SJCRH30 (cell line): Measurements from ENCODE around the gene PLLP. TPM values are rescaled to one million over a fixed set of nuclear protein-coding genes. Genes with fewer than 3 reads are reported as not detected.

Experiments used
- DNase-seq, 2 experiments: peaks; one replicate each; pipeline ENCODE4 v3.0.0-alpha.2; 2015 to 2020
- H3K27ac ChIP-seq: fragments of 250-450 bp; sonication (Bioruptor Pico); 2 replicates; pipeline ENCODE4 v1.5.1; 2020; ENCODE audit warnings: mild to moderate bottlenecking, moderate library complexity
- H3K27me3 ChIP-seq: fragments of 250-450 bp; sonication (Bioruptor Pico); 2 replicates; pipeline ENCODE4 v1.5.1; 2020; ENCODE audit warnings: mild to moderate bottlenecking, moderate library complexity
- H3K36me3 ChIP-seq: fragments of 250-450 bp; sonication (Bioruptor Pico); 2 replicates; pipeline ENCODE4 v1.5.1; 2020; ENCODE audit warnings: mild to moderate bottlenecking, moderate library complexity
- H3K4me1 ChIP-seq: fragments of 250-450 bp; sonication (Bioruptor Pico); 2 replicates; pipeline ENCODE4 v1.5.1; 2020; ENCODE audit warnings: mild to moderate bottlenecking, moderate library complexity
- H3K4me3 ChIP-seq: fragments of 250-450 bp; sonication (Bioruptor Pico); 2 replicates; pipeline ENCODE4 v1.5.1; 2020; ENCODE audit warnings: mild to moderate bottlenecking, moderate library complexity
- H3K9me3 ChIP-seq: fragments of 250-450 bp; sonication (Bioruptor Pico); replicated peaks from 2 replicates; pipeline ENCODE4 v1.5.1; 2020; ENCODE audit warnings: mild to moderate bottlenecking, moderate library complexity
- total RNA-seq: library from RNA; depleted of rRNA; stranded (reverse); fragments of >200 nt; shearing (Covaris generic); gene quantifications from 2 replicates; pipeline ENCODE4 v1.2.3, GENCODE V29; 2014; rRNA removed

PLLP gene
- total RNA-seq, 1 experiment from 2014 or later, result 0.49 TPM

GRCh38 chr16:57216968-57217367 lies 67.5 kb downstream of the PLLP start:
- no peaks in the 10 kb centered on the region for H3K27me3 ChIP-seq
- no peak for DNase-seq
- H3K9me3 ChIP-seq, result peaks cover 31% of the 10 kb centered on the region
- peaks cover 97% of the 10 kb centered on the region for H3K36me3 ChIP-seq
- H3K4me3 ChIP-seq, result no peak overlapping the region
- H3K4me1 ChIP-seq, result no peaks in the 10 kb centered on the region
- H3K27ac ChIP-seq, result no peak overlapping the region

GRCh38 chr16:57213462-57213861 lies 71.0 kb downstream of the PLLP start:
- no peaks in the 10 kb centered on the region for H3K4me1 ChIP-seq
- H3K36me3 ChIP-seq, result peaks cover 95% of the 10 kb centered on the region
- no peak for DNase-seq

GRCh38 chr16:57209780-57210179 lies 74.7 kb downstream of the PLLP start:
- no peak overlapping the region for H3K27ac ChIP-seq
- no peaks in the 10 kb centered on the region for H3K27me3 ChIP-seq
- H3K4me3 ChIP-seq, result no peak overlapping the region
- H3K4me1 ChIP-seq, result no peaks in the 10 kb centered on the region
- H3K36me3 ChIP-seq, result peaks cover 87% of the 10 kb centered on the region
- no peak for DNase-seq
- H3K9me3 ChIP-seq, result peaks cover 4% of the 10 kb centered on the region; the same call in 1 of the 2 replicates

More at GRCh38 chr16:57213462-57213861, 71.0 kb downstream of the PLLP start:
- Histone ChIP-seq H3K27ac (no peak overlapping the region), H3K27me3 (no peaks in the 10 kb centered on the region), H3K4me3 (no peak overlapping the region), H3K9me3 (peaks cover 28% of the 10 kb centered on the region)

GRCh38 chr16:57208926-57209325 lies 75.5 kb downstream of the PLLP start:
- Histone ChIP-seq H3K27ac (no peak overlapping the region), H3K9me3 (peaks cover 4% of the 10 kb centered on the region; the same call in 1 of the 2 replicates), H3K4me1 (no peaks in the 10 kb centered on the region; the same call in 1 of the 2 replicates), H3K27me3 (no peaks in the 10 kb centered on the region), H3K4me3 (no peak overlapping the region), H3K36me3 (peaks cover 87% of the 10 kb centered on the region)
- DNase-seq, result no peak

Other genes starting within 250 kb of the PLLP start
- 33.1 and 39.0 TPM in 2 replicates for gene CPNE2, start 192.1 kb downstream of the PLLP start, total RNA-seq
- 129 and 142 TPM in 2 replicates for gene PSME3IP1, start 98.6 kb downstream of the PLLP start, total RNA-seq
- gene RSPRY1, start 98.3 kb downstream of the PLLP start, total RNA-seq, result 49.9 and 50.8 TPM in 2 replicates
- gene ARL2BP, start 39.4 kb downstream of the PLLP start, total RNA-seq, result 67.0 and 69.3 TPM in 2 replicates
- gene CCL22, start 74.1 kb upstream of the PLLP start, total RNA-seq, result not detected in 2 replicates
- gene CX3CL1, start 87.8 kb upstream of the PLLP start, total RNA-seq, result 0.38 and 0.69 TPM in 2 replicates
- not detected in 2 replicates for gene CCL17, start 120.1 kb upstream of the PLLP start, total RNA-seq
- 84.8 and 90.5 TPM in 2 replicates for gene CIAPIN1, start 162.7 kb upstream of the PLLP start, total RNA-seq
- gene COQ9, start 162.8 kb upstream of the PLLP start, total RNA-seq, result 54.9 and 58.6 TPM in 2 replicates
- 151 and 156 TPM in 2 replicates for gene POLR2C, start 178.0 kb upstream of the PLLP start, total RNA-seq
- 10.4 and 13.0 TPM in 2 replicates for gene DOK4, start 201.8 kb upstream of the PLLP start, total RNA-seq